ENCODE data around the gene TRIM31.

Gene TRIM31

DNA sequence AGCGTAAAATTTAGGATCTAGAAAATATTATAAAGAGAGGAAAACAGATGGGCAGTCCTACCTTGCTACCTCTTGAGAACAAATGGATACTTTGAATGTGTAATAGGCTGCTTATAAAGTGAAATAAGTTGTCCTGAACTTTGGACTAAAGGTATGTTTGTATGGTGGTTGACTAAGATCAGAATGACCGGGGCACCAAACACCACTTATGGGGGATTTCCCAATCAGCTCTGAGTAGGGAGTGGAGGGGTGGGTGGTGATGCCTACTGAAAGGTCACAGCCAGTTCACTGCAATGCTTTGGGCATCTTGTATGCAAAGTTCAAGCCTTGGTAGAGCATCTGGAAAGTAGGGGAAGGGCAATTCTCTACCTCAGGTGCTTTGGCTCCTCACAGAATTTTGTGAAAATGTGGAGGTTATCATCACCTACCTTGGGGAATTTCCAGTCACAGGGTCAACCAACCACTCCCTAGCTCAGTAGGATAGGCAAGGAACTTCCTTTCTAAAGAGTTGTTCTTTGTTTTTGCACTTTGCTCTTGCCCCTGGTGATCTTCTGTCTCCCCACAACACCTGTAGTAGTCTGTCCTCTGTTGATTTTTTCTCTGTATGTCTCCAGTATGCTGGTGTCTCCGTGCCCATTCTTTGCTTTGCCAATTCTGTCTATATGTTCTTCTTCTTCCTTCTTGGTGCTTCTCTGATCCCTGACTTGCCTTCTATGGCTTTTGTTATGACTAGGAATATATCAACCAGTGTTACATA is at the start of gene TRIM31:
TSS of gene TRIM31 (minus strand) at position 88 of the 757 bp plus-strand sequence. CDS start 285 bp downstream, outside the sequence.
- DNase-seq (ENCODE audit: low spot score) (no peak), FAIRE-seq (no peak)

- FAIRE-seq, result no peak
Observed at GRCh38 chr6:30162265-30163089, 49.6 kb upstream of the TRIM31 start.

GRCh38 chr6:30160785-30161531 is 48.1 kb upstream of the TRIM31 start, which contains the start of gene TRIM10:
Gene TRIM10 (minus strand): TSS chr6:30161211. CDS start chr6:30160858, 353 bp downstream.
- DNase-seq (ENCODE audit: low spot score) (no peak), FAIRE-seq (no peak)

More at GRCh38 chr6:30162265-30163089, 49.6 kb upstream of the TRIM31 start:
- no peak for DNase-seq (ENCODE audit: low spot score)

- DNase-seq (ENCODE audit: low spot score) (no peak), FAIRE-seq (no peak)
Observed at GRCh38 chr6:30160008-30160784, 47.3 kb upstream of the TRIM31 start.

DNA sequence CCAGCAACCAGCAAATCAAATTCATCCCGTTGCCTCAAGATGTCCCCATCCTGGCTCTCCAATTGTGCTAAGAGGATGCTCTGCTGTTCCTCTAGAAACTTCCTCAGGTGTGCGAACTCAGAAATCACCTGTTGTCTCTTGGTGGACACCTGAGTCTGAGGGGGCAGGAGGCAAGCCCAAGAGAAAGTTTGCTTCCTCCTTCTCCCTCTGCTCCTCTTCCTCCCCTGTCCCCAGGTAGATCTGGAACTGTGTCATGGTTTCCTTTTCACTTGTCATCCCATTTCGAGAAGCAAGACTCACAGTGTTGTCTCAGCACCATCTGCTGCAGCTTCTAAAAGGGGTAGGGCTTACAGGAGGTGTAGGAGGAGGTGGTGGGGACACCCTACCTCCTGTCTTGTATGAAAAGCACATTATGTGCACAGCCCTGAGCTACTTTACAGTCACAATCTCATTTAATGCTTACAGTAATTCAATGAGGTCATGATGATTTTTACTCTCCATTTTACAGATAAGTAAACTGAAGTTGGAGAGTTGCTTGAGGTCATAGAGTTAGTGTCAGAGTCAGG is 45.7 kb upstream of the TRIM31 start:
- FAIRE-seq (no peak), DNase-seq (ENCODE audit: low spot score) (no peak)

- no peak for DNase-seq (ENCODE audit: low spot score)
- FAIRE-seq, result no peak
Observed at GRCh38 chr6:30157999-30158398, 45.1 kb upstream of the TRIM31 start.

- FAIRE-seq, result no peak
- no peak for DNase-seq (ENCODE audit: low spot score)
Observed at GRCh38 chr6:30157581-30157980, 44.7 kb upstream of the TRIM31 start.

GRCh38 chr6:30156774-30157173 is 43.9 kb upstream of the TRIM31 start:
- DNase-seq (ENCODE audit: low spot score) (no peak), FAIRE-seq (no peak)

GRCh38 chr6:30156262-30156599 is 43.3 kb upstream of the TRIM31 start:
- FAIRE-seq, result peak; percentile 32
- peak; percentile 68 for DNase-seq (ENCODE audit: low spot score)

- no peak for FAIRE-seq
- no peak for DNase-seq (ENCODE audit: low spot score)
Observed at GRCh38 chr6:30155520-30156261, 42.8 kb upstream of the TRIM31 start.

- peak; percentile 66 for FAIRE-seq
- peak; percentile 84 for DNase-seq (ENCODE audit: low spot score)
Observed at GRCh38 chr6:30154709-30155519, 42.0 kb upstream of the TRIM31 start.

DNA sequence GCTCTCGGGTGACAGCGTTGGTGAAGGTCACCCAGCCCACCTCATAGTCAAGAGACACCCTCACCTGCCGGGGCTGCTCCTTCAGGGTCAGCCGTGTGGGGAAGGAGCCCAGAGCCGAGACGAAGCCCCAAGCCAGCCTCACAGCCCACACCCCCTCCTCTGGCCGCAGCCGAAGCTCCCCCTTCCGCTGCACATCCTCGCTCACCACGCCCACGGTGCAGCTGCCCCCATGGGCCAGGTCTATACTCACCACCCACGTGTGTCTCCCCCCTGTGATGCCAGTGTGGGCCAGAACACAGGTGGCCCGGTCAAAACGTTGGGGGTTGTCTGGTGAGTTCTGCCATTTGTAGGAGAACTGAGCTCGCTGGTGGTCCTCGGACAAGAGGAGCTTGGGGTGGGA is 41.2 kb upstream of the TRIM31 start:
- FAIRE-seq (no peak), DNase-seq (ENCODE audit: low spot score) (no peak)

- no peak for DNase-seq (ENCODE audit: low spot score)
- no peak for FAIRE-seq
Observed at GRCh38 chr6:30152910-30153610, 40.2 kb upstream of the TRIM31 start.

- DNase-seq (ENCODE audit: low spot score) (no peak), FAIRE-seq (no peak)
Observed at GRCh38 chr6:30152016-30152673, 39.3 kb upstream of the TRIM31 start.

GRCh38 chr6:30151580-30151979 is 38.7 kb upstream of the TRIM31 start:
- FAIRE-seq (no peak), DNase-seq (ENCODE audit: low spot score) (no peak)

DNA sequence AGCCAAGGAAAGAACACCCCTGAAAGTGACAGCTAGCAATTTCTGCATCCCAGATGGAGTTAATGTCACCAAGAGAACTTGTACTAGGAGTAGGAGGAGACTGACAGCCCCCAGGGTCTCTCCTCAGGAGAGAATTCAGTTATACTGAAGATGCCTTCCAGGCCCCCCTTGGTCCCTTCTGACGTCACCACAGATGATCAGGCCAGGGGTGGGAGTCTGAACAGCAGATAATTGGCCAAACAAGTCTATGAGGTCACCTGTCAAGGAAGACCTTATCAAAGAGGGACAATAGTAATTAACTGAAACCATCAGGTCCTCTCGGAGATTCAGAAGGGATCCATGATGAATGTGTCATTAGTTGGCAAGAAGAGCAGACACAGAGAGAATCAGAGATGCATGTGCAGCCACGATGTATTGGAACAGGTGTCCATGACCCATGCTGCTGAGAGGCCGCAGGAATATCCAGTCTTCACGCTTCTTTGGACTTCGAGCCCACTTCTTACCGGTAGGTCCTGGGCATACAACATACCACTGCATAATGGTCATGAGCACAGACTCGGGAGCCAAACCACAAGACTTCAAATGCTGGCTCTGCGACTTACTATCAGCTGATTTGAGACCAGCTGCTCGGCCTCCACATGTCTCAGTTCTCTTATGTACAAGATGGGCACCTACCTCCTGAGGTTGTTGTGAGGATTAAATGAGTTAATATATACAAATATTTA is 37.9 kb upstream of the TRIM31 start:
- DNase-seq (ENCODE audit: low spot score) (no peak), FAIRE-seq (no peak)

GRCh38 chr6:30149858-30150550 is 37.1 kb upstream of the TRIM31 start:
- DNase-seq (ENCODE audit: low spot score) (no peak), FAIRE-seq (no peak)

All from urothelium cell line (cell line).